Smooth muscle cell of trachea (primary cell): ENCODE measurements around the gene SLC25A40. TPM values are rescaled to one million over a fixed set of nuclear protein-coding genes. Genes with fewer than 3 reads are reported as not detected.

Experiments used
- total RNA-seq: library from RNA; depleted of rRNA; stranded (reverse); fragments of >200 nt; gene quantifications from 2 replicates; pipeline ENCODE4 v1.2.1, GENCODE V29; 2014

The SLC25A40 gene
- total RNA-seq, result 3.3 and 8.4 TPM in 2 replicates

GRCh38 chr7:87876040-87876868 lies at the start of gene SLC25A40, which contains the start of gene DBF4:
Gene SLC25A40 (minus strand): TSS chr7:87876360. CDS start chr7:87858727, 17,633 bp downstream.
Gene DBF4 (plus strand): TSS chr7:87876493. CDS start chr7:87876733, 240 bp downstream.

Other genes with a start within 250 kb of the SLC25A40 start
- gene RUNDC3B, start 248.0 kb downstream of the SLC25A40 start, total RNA-seq, result 1.8 and 2.0 TPM in 2 replicates
- gene DBF4, start 133 bp upstream of the SLC25A40 start, total RNA-seq, result 7.6 and 36.5 TPM in 2 replicates
- 1.0 and 1.5 TPM in 2 replicates for gene ADAM22, start 57.9 kb upstream of the SLC25A40 start, total RNA-seq